Hepatocyte (in vitro differentiated cells): ENCODE results near the gene TFAM. TPM values are rescaled to one million over a fixed set of nuclear protein-coding genes. Genes with fewer than 3 reads are reported as not detected.

Experiments used
- DNase-seq: peaks from one replicate; pipeline ENCODE4 v3.0.0-alpha.2; 2016; ENCODE audit warnings: low spot score
- H2AFZ ChIP-seq: fragments of 200-600 bp; sonication (generic); 2 replicates; pipeline ENCODE4 v1.6.0; 2016; ENCODE audit warnings: antibody characterized with exemption, mild to moderate bottlenecking
- H3K27ac ChIP-seq: fragments of 200-600 bp; sonication (generic); 2 replicates; pipeline ENCODE4 v1.5.1; 2016; ENCODE audit warnings: mild to moderate bottlenecking
- H3K27me3 ChIP-seq: fragments of 200-600 bp; sonication (generic); 2 replicates; pipeline ENCODE4 v1.6.1; 2016
- H3K36me3 ChIP-seq: fragments of 200-600 bp; sonication (generic); replicated peaks from 2 replicates; pipeline ENCODE4 v1.5.1; 2016; ENCODE audit warnings: low read depth; ENCODE audit not compliant: insufficient read depth
- H3K4me1 ChIP-seq: fragments of 200-600 bp; sonication (generic); 2 replicates; pipeline ENCODE4 v1.5.1; 2016; ENCODE audit warnings: mild to moderate bottlenecking, moderate library complexity; ENCODE audit not compliant: insufficient read depth
- H3K4me2 ChIP-seq: fragments of 200-600 bp; sonication (generic); 2 replicates; pipeline ENCODE4 v1.6.0; 2016
- H3K4me3 ChIP-seq: fragments of 200-600 bp; sonication (generic); 2 replicates; pipeline ENCODE4 v1.5.1; 2016; ENCODE audit warnings: mild to moderate bottlenecking
- H3K79me2 ChIP-seq: fragments of 200-600 bp; sonication (generic); 2 replicates; pipeline ENCODE4 v1.6.0; 2017; ENCODE audit warnings: mild to moderate bottlenecking
- H3K9me2 ChIP-seq: fragments of 200-600 bp; sonication (generic); replicated peaks from 2 replicates; pipeline ENCODE4 v1.6.0; 2017; ENCODE audit warnings: mild to moderate bottlenecking; ENCODE audit not compliant: insufficient read depth
- H3K9me3 ChIP-seq: fragments of 200-600 bp; sonication (generic); 2 replicates; pipeline ENCODE4 v1.5.1; 2016; ENCODE audit warnings: low read depth, mild to moderate bottlenecking
- H4K20me1 ChIP-seq: fragments of 200-600 bp; sonication (generic); 2 replicates; pipeline ENCODE4 v1.6.0; 2016; ENCODE audit warnings: mild to moderate bottlenecking; ENCODE audit not compliant: insufficient read depth, poor library complexity, severe bottlenecking
- CTCF ChIP-seq: fragments of 200-600 bp; sonication (generic); IDR thresholded peaks from 2 replicates; pipeline ENCODE4 v1.5.1; 2016; ENCODE audit warnings: antibody characterized with exemption, mild to moderate bottlenecking; ENCODE audit not compliant: poor library complexity
- EZH2 ChIP-seq: fragments of 200-600 bp; sonication (generic); IDR thresholded peaks from 2 replicates; pipeline ENCODE4 v1.6.1; 2016; ENCODE audit warnings: antibody characterized with exemption, mild to moderate bottlenecking, borderline replicate concordance
- EZH2phosphoT487 ChIP-seq: fragments of 200-600 bp; sonication (generic); IDR thresholded peaks from one replicate; pipeline ENCODE4 v1.6.1; 2018; ENCODE audit warnings: antibody characterized with exemption, mild to moderate bottlenecking, low read depth, moderate library complexity; ENCODE audit not compliant: unreplicated experiment, severe bottlenecking
- WGBS: methylation state at CpG from one replicate; pipeline ENCODE4 v1.1.6; 2016; ENCODE audit warnings: low lambda C conversion rate; ENCODE audit errors: missing lambda C conversion rate; 5-methylcytosine and 5-hydroxymethylcytosine counted together
- polyA plus RNA-seq: library from polyadenylated mRNA; unstranded; fragments of >200 nt; fragmentation: Nextera tagmentation; extraction: Ambion mirVana; gene quantifications from 2 replicates; pipeline ENCODE4 v1.2.1, GENCODE V29; 2016
- total RNA-seq: library from RNA; depleted of rRNA; stranded (reverse); fragments of >200 nt; gene quantifications from 2 replicates; pipeline ENCODE4 v1.2.3, GENCODE V29; 2014

TFAM gene
- total and polyA plus RNA-seq, 2 experiments from 2014 or later, result 26.0 to 27.7 TPM

DNA sequence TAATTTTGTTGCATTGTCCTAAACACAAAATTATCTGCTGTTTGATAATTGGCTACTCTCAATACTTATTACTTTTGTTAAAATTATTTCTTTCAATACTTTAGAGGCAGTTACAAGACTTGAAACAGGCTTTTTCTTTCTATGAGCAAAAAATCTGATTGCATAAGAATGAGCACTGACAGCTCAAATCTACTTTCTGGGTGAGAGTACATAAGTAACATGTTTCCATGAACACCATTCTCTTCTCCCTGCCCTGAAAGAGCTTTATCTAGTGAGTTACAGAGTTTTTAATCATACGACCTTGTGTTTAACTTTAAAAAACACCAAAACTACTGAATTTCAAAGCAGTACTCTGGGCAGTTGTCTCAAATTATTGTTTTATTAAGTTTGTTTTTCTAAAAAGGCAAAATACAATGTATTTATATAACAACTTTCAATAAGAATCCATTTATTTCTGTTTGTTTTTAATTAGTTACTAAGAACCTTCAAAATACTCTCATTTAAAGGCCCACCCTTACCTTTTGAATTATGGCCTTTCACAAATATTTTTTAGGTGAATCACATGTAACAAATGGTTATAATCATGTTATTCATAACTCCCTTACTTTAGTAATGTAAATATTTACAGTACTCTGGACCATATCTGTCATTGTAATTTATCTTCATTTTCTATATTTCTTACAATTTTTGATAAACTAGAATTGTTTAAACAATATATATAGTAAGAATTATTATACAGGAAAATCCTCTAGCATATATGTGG is 23.0 kb upstream of the TFAM start:
- H2AFZ ChIP-seq, result no peak overlapping the region
- no peaks in the 10 kb centered on the region for H3K27me3 ChIP-seq
- H3K79me2 ChIP-seq, result peaks cover 8% of the 10 kb centered on the region
- no peaks in the 10 kb centered on the region for H3K36me3 ChIP-seq
- no peak for DNase-seq
- WGBS, result 66% methylated on average over 1 of the region's 1 CpG
- no peaks in the 10 kb centered on the region for H3K9me3 ChIP-seq
- no peak overlapping the region for H3K4me3 ChIP-seq
- H3K4me1 ChIP-seq, result peaks cover 6% of the 10 kb centered on the region
- H3K27ac ChIP-seq, result peak overlapping the region; percentile 23
- TF ChIP-seq EZH2phosphoT487, result no peak
- TF ChIP-seq CTCF, result no peak
- TF ChIP-seq EZH2, result no peak
- H3K4me2 ChIP-seq, result no peak overlapping the region
- no peaks in the 10 kb centered on the region for H4K20me1 ChIP-seq
- H3K9me2 ChIP-seq, result no peaks in the 10 kb centered on the region

DNA sequence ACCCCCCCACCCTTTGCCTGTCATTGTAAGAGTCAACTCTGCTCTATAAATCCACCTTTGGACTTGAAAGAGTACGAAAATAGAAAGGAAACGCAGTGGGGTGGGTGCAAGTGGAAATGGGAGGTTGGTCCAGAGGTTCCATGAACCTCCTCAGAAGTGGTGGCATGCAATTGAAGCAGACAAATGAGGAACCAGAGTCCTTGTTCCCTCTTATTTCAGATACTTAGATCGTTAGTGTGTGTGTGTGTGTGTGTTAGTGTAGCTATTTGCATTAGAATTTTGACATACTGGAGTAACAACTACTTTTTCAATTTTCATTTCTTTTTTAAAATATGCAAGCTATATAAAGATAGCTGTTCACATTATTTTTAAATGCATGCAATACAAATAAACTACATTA is 18.1 kb upstream of the TFAM start:
- 95% methylated on average over 3 of the region's 3 CpGs for WGBS

GRCh38 chr10:58371473-58371872 is 13.7 kb upstream of the TFAM start:
- TF ChIP-seq CTCF (no peak), EZH2 (no peak), EZH2phosphoT487 (no peak)
- Histone ChIP-seq H3K4me1 (no peaks in the 10 kb centered on the region), H3K4me2 (no peak overlapping the region), H3K27me3 (no peaks in the 10 kb centered on the region), H3K79me2 (no peaks in the 10 kb centered on the region), H2AFZ (no peak overlapping the region), H3K9me3 (no peaks in the 10 kb centered on the region), H3K27ac (no peak overlapping the region), H4K20me1 (no peaks in the 10 kb centered on the region), H3K4me3 (no peak overlapping the region), H3K36me3 (no peaks in the 10 kb centered on the region), H3K9me2 (no peaks in the 10 kb centered on the region)
- DNase-seq, result no peak

More for the DNA sequence above, 18.1 kb upstream of the TFAM start:
- Histone ChIP-seq H4K20me1 (no peaks in the 10 kb centered on the region), H3K4me2 (no peak overlapping the region), H3K4me1 (peaks cover 3% of the 10 kb centered on the region), H3K9me2 (no peaks in the 10 kb centered on the region), H3K27ac (no peak overlapping the region), H3K36me3 (no peaks in the 10 kb centered on the region), H3K79me2 (no peaks in the 10 kb centered on the region), H3K9me3 (no peaks in the 10 kb centered on the region), H3K4me3 (no peak overlapping the region), H3K27me3 (no peaks in the 10 kb centered on the region), H2AFZ (no peak overlapping the region)
- TF ChIP-seq CTCF (no peak), EZH2 (no peak), EZH2phosphoT487 (no peak)
- DNase-seq, result no peak
